H1 (cell line): ENCODE data around the gene KCNQ1OT1.

Experiments
- BACH1 ChIP-seq: IDR thresholded peaks from 2 replicates; pipeline ENCODE4 v1.6.1; 2012; ENCODE audit warnings: low read length, improper control_type of control experiment
- CTCF ChIP-seq, 3 experiments: IDR thresholded peaks; 1 replicate in 2 of 3; 2 replicates in 1 of 3; pipeline versions ENCODE4 v1.5.1 to v1.6.1; 2011; ENCODE audit warnings: low read length in 3 of 3, mild to moderate bottlenecking in 3 of 3, inconsistent platforms in 2 of 3, low read depth in 1 of 3, moderate library complexity in 1 of 3; ENCODE audit not compliant: insufficient read depth in 1 of 3; ENCODE audit errors: control extremely low read depth in 1 of 3
- EP300 ChIP-seq, 2 experiments: IDR thresholded peaks; 1 replicate in 1 of 2; 2 replicates in 1 of 2; pipeline ENCODE4 v1.6.1; 2011 to 2012; ENCODE audit warnings: low read depth in 2 of 2, low read length in 2 of 2, mild to moderate bottlenecking in 2 of 2, borderline replicate concordance in 1 of 2, inconsistent platforms in 1 of 2, moderate library complexity in 1 of 2
- GABPA ChIP-seq: IDR thresholded peaks from 2 replicates; pipeline ENCODE4 v1.6.1; 2011; ENCODE audit warnings: mild to moderate bottlenecking, low read length, moderate library complexity, borderline replicate concordance; ENCODE audit not compliant: insufficient read depth
- RAD21 ChIP-seq, 2 experiments: IDR thresholded peaks in 1 of 2; conservative IDR thresholded peaks in 1 of 2; 2 replicates each; pipeline ENCODE4 v1.6.1; 2011; ENCODE audit warnings: low read depth in 2 of 2, low read length in 2 of 2, improper control_type of control experiment in 1 of 2, inconsistent platforms in 1 of 2, mild to moderate bottlenecking in 1 of 2, moderate library complexity in 1 of 2
- SUZ12 ChIP-seq: fragments of 200-600 bp; sonication (generic); IDR thresholded peaks from 2 replicates; pipeline ENCODE4 v1.6.1; 2012; ENCODE audit warnings: mild to moderate bottlenecking, inconsistent platforms, low read length, moderate library complexity, mixed read lengths
- TAF1 ChIP-seq: IDR thresholded peaks from 2 replicates; pipeline ENCODE4 v1.6.1; 2011; ENCODE audit warnings: mild to moderate bottlenecking, low read depth, low read length

GRCh38 chr11:2715716-2716350, 16.0 kb upstream of the KCNQ1OT1 start:
- TF ChIP-seq CTCF (IDR thresholded peaks at IDR 0.05; ENCODE audit: control extremely low read depth in 1 of 3, insufficient read depth in 1 of 3, low read depth in 1 of 3, low read length in 3 of 3) (no peak), EP300 (IDR thresholded peaks at IDR 0.05; ENCODE audit: borderline replicate concordance in 1 of 2, low read depth in 2 of 2, low read length in 2 of 2) (no peak), RAD21 (IDR thresholded peaks at IDR 0.05 in 1 of 2, conservative IDR thresholded peaks at IDR 0.05 in 1 of 2; ENCODE audit: low read depth in 2 of 2, low read length in 2 of 2) (no peak), SUZ12 (no peak), GABPA (no peak), TAF1 (no peak), BACH1 (no peak)
